Skeletal muscle tissue (tissue), 4 donors: ENCODE data around the gene SDCCAG8. TPM values are rescaled to one million over a fixed set of nuclear protein-coding genes. Genes with fewer than 3 reads are reported as not detected.

Source experiments
- H3K27ac ChIP-seq: one replicate; pipeline ENCODE4 v1.7.0; 2013; ENCODE audit warnings: mild to moderate bottlenecking, low read depth, low read length, inconsistent platforms
- H3K27me3 ChIP-seq, 3 donors: one replicate each; pipeline ENCODE4 v1.7.0; 2013; ENCODE audit warnings: low read length in 3 of 3; ENCODE audit not compliant: control insufficient read depth in 3 of 3, insufficient read depth in 3 of 3
- H3K36me3 ChIP-seq, 3 donors: one replicate each; pipeline ENCODE4 v1.7.0; 2013; ENCODE audit warnings: low read length in 3 of 3; ENCODE audit not compliant: control insufficient read depth in 3 of 3, insufficient read depth in 3 of 3
- H3K4me1 ChIP-seq, 3 donors: one replicate each; pipeline ENCODE4 v1.7.0; 2013; ENCODE audit warnings: low read length in 3 of 3, mild to moderate bottlenecking in 3 of 3; ENCODE audit not compliant: control insufficient read depth in 3 of 3, insufficient read depth in 3 of 3
- H3K4me3 ChIP-seq, 3 donors: one replicate each; pipeline ENCODE4 v1.7.0; 2013; ENCODE audit warnings: low read length in 3 of 3
- H3K9ac ChIP-seq, 3 donors: one replicate each; pipeline ENCODE4 v1.7.0; 2013; ENCODE audit warnings: low read length in 3 of 3, mild to moderate bottlenecking in 3 of 3, moderate library complexity in 2 of 3, low read depth in 1 of 3
- H3K9me3 ChIP-seq, 3 donors: one replicate each; pipeline ENCODE4 v1.7.0; 2013; ENCODE audit warnings: low read length in 3 of 3; ENCODE audit not compliant: control insufficient read depth in 3 of 3
- total RNA-seq: library from RNA; depleted of rRNA; stranded (reverse); fragments of >200 nt; gene quantifications from one replicate; pipeline ENCODE4 v1.2.3, GENCODE V29; 2014
- donor health status: Osteomylitis.

SDCCAG8 gene
- total RNA-seq, 1 donor from 2014 or later, result 71.5 TPM

GRCh38 chr1:243406424-243406823 lies 150.6 kb downstream of the SDCCAG8 start:
- Histone ChIP-seq H3K4me3 (no peak overlapping the region), H3K36me3 (no peaks in the 10 kb centered on the region), H3K9me3 (no peaks in the 10 kb centered on the region), H3K27me3 (no peaks in the 10 kb centered on the region), H3K27ac (no peak overlapping the region), H3K9ac (no peak overlapping the region), H3K4me1 (no peaks in the 10 kb centered on the region)

DNA sequence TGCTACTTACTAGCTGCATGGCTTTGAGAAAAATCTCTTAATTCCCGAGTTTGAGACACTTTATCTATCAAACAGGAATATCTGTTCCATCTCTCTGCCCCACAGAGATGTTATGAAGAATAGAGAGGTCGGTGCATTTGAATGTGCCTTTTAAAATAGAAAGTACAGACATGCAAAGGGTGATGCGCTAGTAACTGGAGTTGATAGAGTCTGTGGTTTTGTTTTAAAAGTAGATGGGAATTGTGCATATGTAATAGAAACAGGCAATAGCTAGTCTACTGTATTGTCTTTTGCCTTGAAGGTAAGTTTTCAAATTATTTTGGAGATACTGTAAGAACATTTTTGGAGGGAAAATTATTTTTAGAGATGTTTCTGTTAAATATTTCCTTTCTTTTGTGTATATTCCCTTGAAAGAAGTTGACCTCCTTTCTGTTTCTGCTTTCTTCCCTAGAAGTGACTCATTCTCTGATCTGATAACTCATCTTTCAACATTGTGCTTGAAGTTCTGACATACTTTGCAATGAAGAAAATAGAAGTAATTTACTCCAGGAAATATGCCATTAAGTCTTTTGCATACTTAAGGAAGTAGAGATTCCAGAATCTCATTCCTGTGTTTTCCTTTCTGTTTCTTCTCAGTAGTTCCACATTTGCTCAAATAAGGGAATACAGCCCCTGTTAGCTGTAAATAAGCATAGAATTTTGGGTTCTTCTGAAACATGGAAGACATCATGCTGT lies 151.6 kb downstream of the SDCCAG8 start:
- H3K9ac ChIP-seq, result no peak overlapping the region
- no peak overlapping the region for H3K27ac ChIP-seq
- H3K4me3 ChIP-seq, result no peak overlapping the region
- H3K27me3 ChIP-seq, result no peaks in the 10 kb centered on the region
- H3K36me3 ChIP-seq, result no peaks in the 10 kb centered on the region
- H3K4me1 ChIP-seq, result no peaks in the 10 kb centered on the region
- no peaks in the 10 kb centered on the region for H3K9me3 ChIP-seq

DNA sequence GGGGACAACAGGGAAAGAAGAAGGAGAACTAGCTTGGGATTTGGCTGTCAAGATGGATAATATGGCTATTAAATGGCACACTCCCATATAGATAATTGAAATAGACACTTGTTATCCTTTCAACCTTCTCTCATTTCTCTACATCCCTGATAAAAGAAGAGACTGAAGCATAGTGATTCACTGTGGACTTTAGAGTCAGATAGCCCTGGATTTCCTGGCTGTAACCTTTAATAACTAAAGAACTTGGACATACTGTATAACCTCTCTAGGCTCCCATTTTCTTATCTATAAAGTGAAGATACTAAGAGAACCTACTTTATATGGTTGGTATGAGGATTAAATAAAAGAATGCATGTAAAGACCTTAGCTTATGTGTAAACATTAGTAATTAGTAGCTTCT lies 152.6 kb downstream of the SDCCAG8 start:
- H3K27ac ChIP-seq, result no peak overlapping the region
- no peak overlapping the region for H3K9ac ChIP-seq
- no peaks in the 10 kb centered on the region for H3K36me3 ChIP-seq

DNA sequence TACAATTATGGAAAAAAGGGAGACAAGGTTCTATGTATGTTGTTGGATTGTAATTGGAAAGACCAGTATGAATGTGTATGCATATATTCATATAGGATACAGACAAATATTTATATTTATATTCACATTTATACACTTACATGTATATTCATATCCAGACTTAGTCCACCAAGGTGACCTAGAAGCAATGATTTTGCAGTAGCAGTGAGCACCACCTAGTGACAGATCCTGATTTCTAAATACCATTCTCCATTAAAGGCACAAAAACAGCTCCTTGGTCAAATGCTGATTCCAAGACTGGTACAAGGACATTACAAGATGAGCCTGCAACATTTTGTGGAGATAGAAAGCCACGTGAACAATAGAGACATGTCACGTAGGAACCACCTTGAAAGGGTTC lies 153.4 kb downstream of the SDCCAG8 start:
- Histone ChIP-seq H3K4me1 (no peaks in the 10 kb centered on the region), H3K27me3 (no peaks in the 10 kb centered on the region), H3K27ac (no peak overlapping the region), H3K9me3 (no peaks in the 10 kb centered on the region), H3K9ac (no peak overlapping the region), H3K36me3 (no peaks in the 10 kb centered on the region), H3K4me3 (no peak overlapping the region)

More for the DNA sequence above, 152.6 kb downstream of the SDCCAG8 start:
- no peak overlapping the region for H3K4me3 ChIP-seq
- H3K27me3 ChIP-seq, result no peaks in the 10 kb centered on the region
- no peaks in the 10 kb centered on the region for H3K9me3 ChIP-seq
- no peaks in the 10 kb centered on the region for H3K4me1 ChIP-seq

- Histone ChIP-seq H3K36me3 (peaks cover 3 to 11% (median 7%) of the 10 kb centered on the region in 3 donors), H3K4me3 (no peak overlapping the region), H3K27ac (no peak overlapping the region), H3K4me1 (no peaks in the 10 kb centered on the region), H3K9ac (no peak overlapping the region), H3K27me3 (no peaks in the 10 kb centered on the region), H3K9me3 (no peaks in the 10 kb centered on the region)
Measured at GRCh38 chr1:243411472-243411871, 155.6 kb downstream of the SDCCAG8 start.

DNA sequence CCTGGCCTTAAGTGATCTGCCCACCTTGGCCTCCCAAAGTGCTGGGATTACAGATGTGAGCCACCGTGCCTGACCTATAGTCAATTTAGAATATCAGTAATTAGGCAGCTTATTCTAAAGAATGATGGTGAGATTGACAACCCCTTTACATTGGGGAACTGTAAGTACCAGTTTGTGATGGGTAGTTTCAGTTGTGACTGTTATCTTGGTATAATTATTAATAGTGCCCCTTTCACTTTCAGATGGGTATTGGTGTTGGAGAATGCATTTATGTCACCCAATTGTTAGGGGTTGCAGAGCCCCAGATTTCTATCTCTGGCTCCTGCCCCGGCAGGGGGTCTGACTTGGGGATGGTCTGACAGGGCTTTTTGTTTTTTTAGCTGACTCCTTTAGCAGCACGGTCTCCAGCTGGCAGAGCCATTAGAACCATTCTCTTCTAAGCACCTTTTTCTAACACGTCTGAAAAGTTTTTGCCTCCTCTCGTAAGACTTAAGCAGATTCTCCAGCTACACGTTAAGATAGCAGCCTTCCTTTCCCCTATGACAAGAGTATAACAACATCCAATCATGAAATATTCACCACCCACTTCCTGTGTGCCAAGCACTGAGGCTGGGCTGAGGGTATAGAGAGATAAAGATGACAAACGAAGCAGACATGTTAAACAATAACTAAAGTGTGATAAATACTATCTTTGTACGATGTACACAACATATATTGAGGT lies 157.8 kb downstream of the SDCCAG8 start:
- no peaks in the 10 kb centered on the region for H3K27me3 ChIP-seq
- no peak overlapping the region for H3K27ac ChIP-seq
- H3K9me3 ChIP-seq, result no peaks in the 10 kb centered on the region
- no peaks in the 10 kb centered on the region for H3K4me1 ChIP-seq
- no peak overlapping the region for H3K4me3 ChIP-seq
- peaks cover 3 to 11% (median 7%) of the 10 kb centered on the region in 3 donors for H3K36me3 ChIP-seq
- H3K9ac ChIP-seq, result no peak overlapping the region

DNA sequence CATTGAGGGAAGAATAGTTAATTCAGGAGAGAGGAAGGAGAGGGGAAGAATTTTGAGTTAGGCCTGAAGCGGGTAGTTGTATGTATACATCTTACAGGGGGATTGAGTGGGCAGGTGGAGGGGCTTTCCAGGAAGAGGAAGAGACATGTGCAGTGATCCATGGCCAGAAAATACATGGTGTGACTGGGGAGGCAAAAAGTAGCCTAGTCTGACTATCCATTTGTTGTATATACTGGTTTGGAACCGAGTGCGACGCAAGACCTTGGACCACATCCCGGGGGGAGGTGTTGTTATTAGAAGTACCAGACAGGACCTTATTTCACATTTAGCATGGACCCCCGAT lies 158.3 kb downstream of the SDCCAG8 start:
- Histone ChIP-seq H3K4me1 (no peaks in the 10 kb centered on the region), H3K9me3 (no peaks in the 10 kb centered on the region), H3K9ac (no peak overlapping the region), H3K4me3 (no peak overlapping the region), H3K27ac (no peak overlapping the region), H3K27me3 (no peaks in the 10 kb centered on the region), H3K36me3 (peaks cover 3 to 11% (median 7%) of the 10 kb centered on the region in 3 donors)

GRCh38 chr1:243415663-243416408 lies 160.0 kb downstream of the SDCCAG8 start:
- Histone ChIP-seq H3K4me1 (no peaks in the 10 kb centered on the region), H3K9me3 (no peaks in the 10 kb centered on the region), H3K36me3 (peaks cover 3 to 11% (median 7%) of the 10 kb centered on the region in 3 donors), H3K27ac (no peak overlapping the region), H3K9ac (no peak overlapping the region), H3K4me3 (no peak overlapping the region), H3K27me3 (no peaks in the 10 kb centered on the region)

- peaks cover 3 to 11% (median 7%) of the 10 kb centered on the region in 3 donors for H3K36me3 ChIP-seq
- H3K27ac ChIP-seq, result no peak overlapping the region
- H3K27me3 ChIP-seq, result no peaks in the 10 kb centered on the region
- no peak overlapping the region for H3K4me3 ChIP-seq
- H3K4me1 ChIP-seq, result peaks cover 0 to 4% (median 4%) of the 10 kb centered on the region in 3 donors
- no peaks in the 10 kb centered on the region for H3K9me3 ChIP-seq
- H3K9ac ChIP-seq, result no peak overlapping the region
Measured at GRCh38 chr1:243416495-243416894, 160.7 kb downstream of the SDCCAG8 start.
